G401.6 (cell line): ENCODE results near the gene SLC39A1.
"Not testable (repeated sequence)": the region's sequence is repeated elsewhere in the genome, so short reads cannot be mapped to it uniquely, and the experiment has no call there.

Experiments used
- FAIRE-seq: peaks from 2 replicates; lab custom pipeline; 2012; peaks lifted over from hg19 to GRCh38; lab: Jason Lieb, UNC

SLC39A1 gene

GRCh38 chr1:153963030-153963849 is at the start of gene SLC39A1:
Gene SLC39A1 (minus strand): TSS chr1:153963537. CDS start chr1:153962715, 822 bp downstream.
- FAIRE-seq: peak; percentile 87

- not testable (repeated sequence) for FAIRE-seq
Measured at GRCh38 chr1:154012543-154012942, 49.2 kb upstream of the SLC39A1 start.

- FAIRE-seq: no peak
Measured at GRCh38 chr1:154012129-154012528, 48.8 kb upstream of the SLC39A1 start.

- no peak for FAIRE-seq
Measured at GRCh38 chr1:154006136-154006535, 42.8 kb upstream of the SLC39A1 start.

- no peak for FAIRE-seq
Measured at GRCh38 chr1:154000420-154000819, 37.1 kb upstream of the SLC39A1 start.

GRCh38 chr1:153996882-153997281 is 33.5 kb upstream of the SLC39A1 start:
- not testable (repeated sequence) for FAIRE-seq

- no peak for FAIRE-seq
Measured at GRCh38 chr1:153995640-153996039, 32.3 kb upstream of the SLC39A1 start.

GRCh38 chr1:153995202-153995601 is 31.9 kb upstream of the SLC39A1 start:
- FAIRE-seq: no peak

GRCh38 chr1:153991806-153992205 is 28.5 kb upstream of the SLC39A1 start:
- FAIRE-seq: no peak

GRCh38 chr1:153991151-153991630 is 27.9 kb upstream of the SLC39A1 start:
- FAIRE-seq: no peak

GRCh38 chr1:153990468-153991150 is 27.3 kb upstream of the SLC39A1 start, which contains the start of gene RPS27:
Gene RPS27 (plus strand): TSS chr1:153990762. CDS start chr1:153990797, 35 bp downstream.
- peak; percentile 97 for FAIRE-seq

GRCh38 chr1:153987621-153988020 is 24.3 kb upstream of the SLC39A1 start:
- no peak for FAIRE-seq

- no peak for FAIRE-seq
Measured at GRCh38 chr1:153985941-153986761, 22.8 kb upstream of the SLC39A1 start, which contains the start of gene RAB13. Gene RAB13 (minus strand): TSS chr1:153986339. CDS start chr1:153986236, 103 bp downstream.

- no peak for FAIRE-seq
Measured at GRCh38 chr1:153985341-153985912, 22.1 kb upstream of the SLC39A1 start.

- FAIRE-seq: no peak
Measured at GRCh38 chr1:153984123-153984894, 21.0 kb upstream of the SLC39A1 start.

GRCh38 chr1:153981735-153982134 is 18.4 kb upstream of the SLC39A1 start:
- FAIRE-seq: not testable (repeated sequence)

- not testable (repeated sequence) for FAIRE-seq
Measured at GRCh38 chr1:153979091-153979490, 15.8 kb upstream of the SLC39A1 start.

- no peak for FAIRE-seq
Measured at GRCh38 chr1:153978274-153978909, 15.1 kb upstream of the SLC39A1 start.

- FAIRE-seq: no peak
Measured at GRCh38 chr1:153977250-153978240, 14.2 kb upstream of the SLC39A1 start, which contains the start of gene JTB. Gene JTB (minus strand): TSS chr1:153977674. CDS start chr1:153977252, 422 bp downstream.
